HepG2 (cell line): ENCODE measurements around the gene CGNL1. TPM values are rescaled to one million over a fixed set of nuclear protein-coding genes. Genes with fewer than 3 reads are reported as not detected.

Experiments
- ATAC-seq: fragments of 200-7000 bp; cut with Tn5 transposase; 3 replicates; pipeline ENCODE4 v1.9.1; 2020; ENCODE audit warnings: mild to moderate bottlenecking, moderate library complexity
- BruUV-seq: library from RNA; stranded (reverse); fragments of 400-500 nt; replicated peaks from 2 replicates; lab custom pipeline; 2021; lab: Mats Ljungman, UMichigan
- CTCF ChIA-PET: fragments of 300-600 bp; formaldehyde crosslinking; extraction: SDS; loops from one replicate; lab custom pipeline; 2021; ENCODE audit warnings: low total read pairs, inconsistent platforms, low intra/inter-chr PET ratio; lab: Yijun Ruan, JAX
- POLR2A ChIA-PET: fragments of 350-600 bp; sonication (Branson Sonifier 250); formaldehyde crosslinking; loops from one replicate; lab custom pipeline; 2020; ENCODE audit warnings: antibody characterized with exemption, inconsistent platforms; lab: Yijun Ruan, JAX
- DNase-seq: peaks from one replicate; pipeline ENCODE4 v3.0.0-alpha.2; 2015; ENCODE audit warnings: low spot score
- FAIRE-seq: peaks from 3 replicates; lab custom pipeline; 2011; peaks lifted over from hg19 to GRCh38; lab: Jason Lieb, UNC
- H2AFZ ChIP-seq: one replicate; pipeline ENCODE4 v1.6.1; 2011; ENCODE audit warnings: low read length, inconsistent platforms
- H3K27ac ChIP-seq: fragments of 300-600 bp; 3 replicates; pipeline ENCODE4 v1.8.0; 2011; ENCODE audit warnings: mixed run types, mild to moderate bottlenecking, mixed read lengths, low read length, inconsistent platforms; ENCODE audit not compliant: insufficient read depth; ENCODE audit errors: extremely low read length
- H3K27me3 ChIP-seq, 2 experiments: fragments of 200-600 bp in 1 of 2; 2 replicates in 1 of 2; 3 replicates in 1 of 2; pipeline versions ENCODE4 v1.6.0 to v1.8.0; 2011; ENCODE audit warnings: low read length in 2 of 2, mild to moderate bottlenecking in 2 of 2, moderate library complexity in 2 of 2, inconsistent platforms in 1 of 2; ENCODE audit not compliant: insufficient read depth in 2 of 2, control insufficient read depth in 1 of 2
- H3K36me3 ChIP-seq, 2 experiments: fragments of 200-600 bp in 1 of 2; replicated peaks in 1 of 2; 2 replicates in 1 of 2; 3 replicates in 1 of 2; pipeline versions ENCODE4 v1.5.1 to v1.8.0; 2011; ENCODE audit warnings: low read length in 2 of 2, inconsistent platforms in 1 of 2; ENCODE audit not compliant: insufficient read depth in 2 of 2, control insufficient read depth in 1 of 2
- H3K4me1 ChIP-seq: 2 replicates; pipeline ENCODE4 v1.5.1; 2012; ENCODE audit warnings: low read length, inconsistent platforms; ENCODE audit not compliant: insufficient read depth
- H3K4me2 ChIP-seq: 2 replicates; pipeline ENCODE4 v1.6.0; 2011; ENCODE audit warnings: low read depth, low read length, inconsistent platforms
- H3K4me3 ChIP-seq, 3 experiments: fragments of 200-600 bp in 1 of 3; sonication (generic), shearing (Covaris generic) in 1 of 3; replicated peaks in 1 of 3; 2 replicates each; pipeline ENCODE4 v1.5.1; 2011 to 2016; ENCODE audit warnings: low read length in 3 of 3, inconsistent platforms in 2 of 3, low read depth in 2 of 3, mild to moderate bottlenecking in 2 of 3, control low read depth in 1 of 3, mixed read lengths in 1 of 3; ENCODE audit not compliant: insufficient read depth in 1 of 3
- H3K79me2 ChIP-seq: one replicate; pipeline ENCODE4 v1.6.1; 2011; ENCODE audit warnings: low read length, inconsistent platforms; ENCODE audit not compliant: insufficient read depth
- H3K9ac ChIP-seq: 2 replicates; pipeline ENCODE4 v1.6.0; 2011; ENCODE audit warnings: mild to moderate bottlenecking, low read depth, low read length, inconsistent platforms; ENCODE audit not compliant: insufficient read depth
- H3K9me3 ChIP-seq: 2 replicates; pipeline ENCODE4 v1.5.1; 2012; ENCODE audit warnings: mild to moderate bottlenecking, low read length
- H4K20me1 ChIP-seq: 2 replicates; pipeline ENCODE4 v1.6.0; 2011; ENCODE audit warnings: inconsistent platforms, mild to moderate bottlenecking, low read length, moderate library complexity; ENCODE audit not compliant: insufficient read depth
- BCL3 ChIP-seq: sonication (generic); formaldehyde crosslinking; IDR thresholded peaks from 2 replicates; pipeline ENCODE4 v1.5.1; 2020; ENCODE audit warnings: mild to moderate bottlenecking, missing genetic modification reagents, moderate library complexity
- HNF4A ChIP-seq: sonication (generic); formaldehyde crosslinking; IDR thresholded peaks from 2 replicates; pipeline ENCODE4 v1.4.0; 2020; ENCODE audit warnings: missing genetic modification reagents
- KLF12 ChIP-seq: sonication (generic); formaldehyde crosslinking; IDR thresholded peaks from 2 replicates; pipeline ENCODE4 v1.4.0; 2020; ENCODE audit warnings: missing genetic modification reagents, borderline replicate concordance
- MEIS2 ChIP-seq: sonication (generic); formaldehyde crosslinking; IDR thresholded peaks from 2 replicates; pipeline ENCODE4 v1.9.0; 2021; ENCODE audit warnings: mild to moderate bottlenecking, missing genetic modification reagents
- NPAS2 ChIP-seq: sonication (generic); formaldehyde crosslinking; IDR thresholded peaks from 2 replicates; pipeline ENCODE4 v1.8.0; 2022; ENCODE audit warnings: mild to moderate bottlenecking, missing genetic modification reagents, borderline replicate concordance
- PAF1 ChIP-seq: IDR thresholded peaks from 2 replicates; pipeline ENCODE4 v1.6.1; 2016; ENCODE audit warnings: missing genetic modification reagents, missing compliant biosample characterization
- PITX1 ChIP-seq: sonication (generic); formaldehyde crosslinking; IDR thresholded peaks from 2 replicates; pipeline ENCODE4 v1.5.1; 2020; ENCODE audit warnings: mild to moderate bottlenecking, missing genetic modification reagents
- RAD51 ChIP-seq: fragments of 450-650 bp; IDR thresholded peaks from 2 replicates; pipeline ENCODE4 v1.6.1; 2016; ENCODE audit warnings: borderline replicate concordance
- SALL1 ChIP-seq: sonication (generic); formaldehyde crosslinking; IDR thresholded peaks from 2 replicates; pipeline ENCODE4 v1.8.0; 2022; ENCODE audit warnings: mild to moderate bottlenecking, missing genetic modification reagents
- THAP7 ChIP-seq: sonication (generic); formaldehyde crosslinking; IDR thresholded peaks from 2 replicates; pipeline ENCODE4 v1.8.1; 2023; ENCODE audit warnings: mild to moderate bottlenecking, missing genetic modification reagents
- TRIM24 ChIP-seq: sonication (generic); formaldehyde crosslinking; IDR thresholded peaks from 2 replicates; pipeline ENCODE4 v1.8.0; 2022; ENCODE audit warnings: mild to moderate bottlenecking, missing genetic modification reagents
- ZFY ChIP-seq: sonication (generic); formaldehyde crosslinking; IDR thresholded peaks from 2 replicates; pipeline ENCODE4 v1.4.0; 2020; ENCODE audit warnings: missing genetic modification reagents
- ZMAT3 ChIP-seq: sonication (generic); formaldehyde crosslinking; conservative IDR thresholded peaks from 2 replicates; pipeline ENCODE4 v1.7.0; 2021; ENCODE audit warnings: missing genetic modification reagents
- ZNF207 ChIP-seq: fragments of 450-650 bp; IDR thresholded peaks from 2 replicates; pipeline ENCODE4 v1.6.1; 2016; ENCODE audit warnings: antibody characterized with exemption, borderline replicate concordance
- ZNF232 ChIP-seq: sonication (generic); formaldehyde crosslinking; IDR thresholded peaks from 2 replicates; pipeline ENCODE4 v1.4.0; 2020; ENCODE audit warnings: missing genetic modification reagents, borderline replicate concordance
- ZNF326 ChIP-seq: sonication (generic); formaldehyde crosslinking; IDR thresholded peaks from 2 replicates; pipeline ENCODE4 v1.4.0; 2020; ENCODE audit warnings: missing genetic modification reagents, borderline replicate concordance
- ZNF672 ChIP-seq: sonication (generic); formaldehyde crosslinking; IDR thresholded peaks from 2 replicates; pipeline ENCODE4 v1.8.1; 2022; ENCODE audit warnings: missing genetic modification reagents
- ZNF770 ChIP-seq: sonication (generic); formaldehyde crosslinking; IDR thresholded peaks from 2 replicates; pipeline ENCODE4 v1.5.0; 2020; ENCODE audit warnings: mild to moderate bottlenecking, missing genetic modification reagents
- WGBS: methylation state at CpG from one replicate; pipeline ENCODE4 v1.1.6; 2017; ENCODE audit warnings: low lambda C conversion rate; 5-methylcytosine and 5-hydroxymethylcytosine counted together
- in situ Hi-C: cut with HindIII; loops from 2 replicates; pipeline ENCODE4 v1.10.0; 2017; ENCODE audit warnings: low pct_unique_long_range_greater_than_20kb; ENCODE audit not compliant: extremely low pct_ligation_motif_present
- intact Hi-C: fragments of 100-400 bp; cut with micrococcal nuclease; formaldehyde crosslinking; loops from one replicate; pipeline ENCODE4 v1.10.0; 2022; ENCODE audit not compliant: unreplicated experiment
- polyA plus RNA-seq, 8 experiments: library from polyadenylated mRNA; depleted of rRNA in 3 of 8; stranded (reverse) in 7 of 8; unstranded in 1 of 8; fragments of >200 nt; fragmentation: Illumina TruSeq in 4 of 8; extraction: Trizol in 4 of 8; gene quantifications; 2 replicates each; pipeline versions ENCODE4 v1.2.1 to v1.2.3, GENCODE V29; 2011 to 2016; ENCODE audit warnings: low read depth in 4 of 8, missing spikeins in 1 of 8, mixed read lengths in 1 of 8; ENCODE audit not compliant: insufficient read depth in 1 of 8
- total RNA-seq, 5 experiments: library from RNA; depleted of rRNA; stranded (reverse); fragments of >200 nt; fragmentation: Illumina TruSeq; extraction: Trizol; gene quantifications; 2 replicates each; pipeline ENCODE4 v1.2.3, GENCODE V29; 2016; ENCODE audit warnings: low read depth in 1 of 5

The CGNL1 gene
- total and polyA plus RNA-seq, 2 of the 13 experiments (the other 11 are each of a cell fraction or from before 2014, with no cell fraction given): 5.6 to 15.6 TPM

GRCh38 chr15:57580428-57580827 is 204.1 kb downstream of the CGNL1 start (continued):
- TF ChIP-seq PITX1: no peak

- peak; percentile 95 for ATAC-seq
- Histone ChIP-seq H4K20me1 (no peaks in the 10 kb centered on the region), H2AFZ (no peak overlapping the region), H3K36me3 (no peaks in the 10 kb centered on the region), H3K79me2 (no peaks in the 10 kb centered on the region), H3K27ac (no peak overlapping the region), H3K4me1 (peaks cover 18% of the 10 kb centered on the region), H3K4me3 (0 out of 6 replicates have a peak overlapping the region, but pooled peaks of 1 of the 3 experiments have one; percentile 3), H3K9ac (no peak overlapping the region), H3K27me3 (no peaks in the 10 kb centered on the region), H3K9me3 (peaks cover 20% of the 10 kb centered on the region), H3K4me2 (peak overlapping the region; percentile 44)
- in situ Hi-C loops: no loop called here
- WGBS: 0% methylated on average over 5 of the region's 5 CpGs
- FAIRE-seq: peak; percentile 87
- CTCF ChIA-PET: no interaction called here
- POLR2A ChIA-PET: no interaction called here
- peak; percentile 69 for DNase-seq
- BruUV-seq: no TSS peak
- intact Hi-C loops: no loop called here
- TF ChIP-seq PAF1 (CRISPR knock-in tag) (no peak), HNF4A (CRISPR knock-in tag) (peak; percentile 41), ZNF326 (CRISPR knock-in tag) (no peak), ZNF672 (CRISPR knock-in tag) (no peak), ZFY (CRISPR knock-in tag) (no peak), ZNF770 (CRISPR knock-in tag) (0 out of 2 replicates have a peak, but pooled peaks have one; percentile 14), ZNF232 (CRISPR knock-in tag) (no peak), TRIM24 (CRISPR knock-in tag) (no peak), NPAS2 (CRISPR knock-in tag) (no peak), ZMAT3 (CRISPR knock-in tag) (no peak), MEIS2 (CRISPR knock-in tag) (no peak), ZNF207 (no peak), BCL3 (CRISPR knock-in tag) (no peak), THAP7 (CRISPR knock-in tag) (no peak), RAD51 (no peak), KLF12 (CRISPR knock-in tag) (no peak), SALL1 (CRISPR knock-in tag) (0 out of 2 replicates have a peak, but pooled peaks have one; percentile 10)
These were observed 204.6 kb downstream of the CGNL1 start for GRCh38 chr15:57580866-57581265.
